Heart left ventricle (tissue), 16 donors: ENCODE data around the gene WDR74. TPM values are rescaled to one million over a fixed set of nuclear protein-coding genes. Genes with fewer than 3 reads are reported as not detected.

Experiments used
- ATAC-seq, 4 donors: fragments of 200-7000 bp; cut with Tn5 transposase; one replicate each; pipeline ENCODE4 v1.9.1; 2020 to 2022; ENCODE audit warnings: moderate library complexity in 4 of 4, mild to moderate bottlenecking in 3 of 4, moderate number of reproducible peaks in 1 of 4
- DNase-seq, 5 donors: peaks; one replicate each; pipeline ENCODE4 v3.0.0-alpha.2; 2020
- H3K27ac ChIP-seq, 12 donors: fragments of 200-600 bp; sonication (generic) in 4 of 12; one replicate each; pipeline versions ENCODE4 v1.5.0 to v1.8.0; 2016 to 2022; ENCODE audit warnings: mild to moderate bottlenecking in 2 of 12
- H3K27me3 ChIP-seq, 9 donors: fragments of 200-600 bp; sonication (generic) in 2 of 9; one replicate each; pipeline versions ENCODE4 v1.5.1 to v1.8.0; 2016 to 2022; ENCODE audit warnings: mild to moderate bottlenecking in 3 of 9
- H3K36me3 ChIP-seq, 9 donors: fragments of 200-600 bp; sonication (generic) in 2 of 9; one replicate each; pipeline versions ENCODE4 v1.5.0 to v1.8.0; 2018 to 2022; ENCODE audit warnings: mild to moderate bottlenecking in 2 of 9
- H3K4me1 ChIP-seq, 12 donors: fragments of 200-600 bp; sonication (generic) in 4 of 12; one replicate each; pipeline versions ENCODE4 v1.5.0 to v1.8.0; 2016 to 2022; ENCODE audit warnings: mild to moderate bottlenecking in 3 of 12
- H3K4me3 ChIP-seq, 12 donors: fragments of 200-600 bp; sonication (generic) in 4 of 12; one replicate each; pipeline versions ENCODE4 v1.5.0 to v1.8.0; 2017 to 2022; ENCODE audit warnings: mild to moderate bottlenecking in 9 of 12, moderate library complexity in 4 of 12
- H3K9me3 ChIP-seq, 12 donors: fragments of 200-600 bp; sonication (generic) in 4 of 12; one replicate each; pipeline versions ENCODE4 v1.5.0 to v1.8.0; 2016 to 2022; ENCODE audit warnings: mild to moderate bottlenecking in 1 of 12
- POLR2A ChIP-seq, 2 donors: fragments of 450-650 bp; IDR thresholded peaks; one replicate each; pipeline ENCODE4 v1.6.1; 2017; ENCODE audit warnings: antibody characterized with exemption in 2 of 2, mild to moderate bottlenecking in 2 of 2, moderate library complexity in 2 of 2
- WGBS, 4 donors: extraction: QIAGEN DNeasy Blood & Tissue Kit in 2 of 4; methylation state at CpG; one replicate each; pipeline versions ENCODE4 v1.1.5 to v1.1.7; 2013 to 2018; 5-methylcytosine and 5-hydroxymethylcytosine counted together
- intact Hi-C, 10 donors: fragments of 100-400 bp; cut with DNase I; formaldehyde crosslinking; loops; one replicate each; pipeline versions ENCODE4 v1.11.1 to v1.14.2; 2022
- polyA plus RNA-seq, 2 donors: library from polyadenylated mRNA; stranded (reverse); fragments of 200-250 nt; gene quantifications; one replicate each; pipeline ENCODE4 v1.2.3, GENCODE V29; 2013
- total RNA-seq, 9 donors: library from RNA; depleted of rRNA in 2 of 9; stranded (reverse); fragments of >200 nt in 2 of 9; fragmentation: NEBNext Ultra II Directional in 3 of 9; extraction: Animal tissue kit (Norgen Biotek cat#: 25700) in 3 of 9; gene quantifications; one replicate each; pipeline versions ENCODE4 v1.1.0 to v1.2.4, GENCODE V29; 2016 to 2023
- TF ChIP-seq, protein P1 (sequence below), 12 donors: fragments of 200-600 bp; sonication (generic) in 4 of 12; IDR thresholded peaks; one replicate each; pipeline versions ENCODE4 v1.5.0 to v1.8.0; 2018 to 2022; ENCODE audit warnings: antibody characterized with exemption in 12 of 12, mild to moderate bottlenecking in 5 of 12
- donor health status: ischemic (EF 13 %, LVEDD 7.1; RV severe dilation, severe dysfunction).
- donor health status: healthy with polysubstance abuse.
- donor health status: DM: no; HTN: yes; CAD: no.
- donor health status: DM: no; HTN: no; CAD: no.
- donor health status: ischemic (EF 25% LVEDD 6.9; RV normal size, moderate dysfunction).
- donor health status: ischemic (EF 25% LVEDD 5.7; RV mildly dilated, moderate dysfunction).
- donor health status: healthy.
- donor health status: DM: yes; HTN: yes; CAD: no.
- donor health status: ischemic (EF 35%, LVEDD 5.7; RV mildly dilated, moderate dysfunction).
- donor health status: nonischemic (EF 11% LVEDD 7.7; RV severe dilation, severe dysfunction).
- donor health status: DM: yes; HTN: yes; CAD: no.
- donor health status: PGD.
- donor health status: ischemic (EF 29% LVEDD 5.4; RV normal size, mild dysfunction).
- donor health status: nonischemic (EF 23%, LVEDD 6.1; RV moderate dilation, normal function).

Gene WDR74
- total and polyA plus RNA-seq, 11 donors, result 19.2 to 70.6 (median 28.1) TPM

GRCh38 chr11:62816557-62816956 lies 22.8 kb downstream of the WDR74 start:
- H3K4me1 ChIP-seq, result peaks cover 0 to 26% (median 0%) of the 10 kb centered on the region in 12 donors
- no peaks in the 10 kb centered on the region for H3K9me3 ChIP-seq
- intact Hi-C loops, result no loop called here
- ATAC-seq (peak in 1 of 4 donors; percentile 49), DNase-seq (no peak)
- peaks cover 0 to 86% (median 78%) of the 10 kb centered on the region in 9 donors for H3K36me3 ChIP-seq
- H3K27me3 ChIP-seq, result no peaks in the 10 kb centered on the region
- peak overlapping the region in 1 of 12 donors; percentile 87 for H3K27ac ChIP-seq
- TF ChIP-seq, protein P1, sequence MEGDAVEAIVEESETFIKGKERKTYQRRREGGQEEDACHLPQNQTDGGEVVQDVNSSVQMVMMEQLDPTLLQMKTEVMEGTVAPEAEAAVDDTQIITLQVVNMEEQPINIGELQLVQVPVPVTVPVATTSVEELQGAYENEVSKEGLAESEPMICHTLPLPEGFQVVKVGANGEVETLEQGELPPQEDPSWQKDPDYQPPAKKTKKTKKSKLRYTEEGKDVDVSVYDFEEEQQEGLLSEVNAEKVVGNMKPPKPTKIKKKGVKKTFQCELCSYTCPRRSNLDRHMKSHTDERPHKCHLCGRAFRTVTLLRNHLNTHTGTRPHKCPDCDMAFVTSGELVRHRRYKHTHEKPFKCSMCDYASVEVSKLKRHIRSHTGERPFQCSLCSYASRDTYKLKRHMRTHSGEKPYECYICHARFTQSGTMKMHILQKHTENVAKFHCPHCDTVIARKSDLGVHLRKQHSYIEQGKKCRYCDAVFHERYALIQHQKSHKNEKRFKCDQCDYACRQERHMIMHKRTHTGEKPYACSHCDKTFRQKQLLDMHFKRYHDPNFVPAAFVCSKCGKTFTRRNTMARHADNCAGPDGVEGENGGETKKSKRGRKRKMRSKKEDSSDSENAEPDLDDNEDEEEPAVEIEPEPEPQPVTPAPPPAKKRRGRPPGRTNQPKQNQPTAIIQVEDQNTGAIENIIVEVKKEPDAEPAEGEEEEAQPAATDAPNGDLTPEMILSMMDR (IDR thresholded peaks at IDR 0.05), result no peak
- TF ChIP-seq POLR2A (IDR thresholded peaks at IDR 0.05), result no peak
- 84 to 92% (median 86%) methylated on average over 8 of the region's 8 CpGs for WGBS, 4 donors
- H3K4me3 ChIP-seq, result peak overlapping the region in 1 of 12 donors; percentile 18

- Histone ChIP-seq H3K27me3 (no peaks in the 10 kb centered on the region), H3K4me3 (no peak overlapping the region), H3K27ac (no peak overlapping the region), H3K4me1 (peaks cover 0 to 18% (median 1%) of the 10 kb centered on the region in 12 donors), H3K36me3 (peaks cover 0 to 44% (median 29%) of the 10 kb centered on the region in 9 donors), H3K9me3 (no peaks in the 10 kb centered on the region)
- 77 to 85% (median 79%) methylated on average over 2 of the region's 2 CpGs for WGBS, 4 donors
- intact Hi-C loops, result no loop called here
- DNase-seq, result no peak
- no peak for ATAC-seq
- TF ChIP-seq POLR2A (IDR thresholded peaks at IDR 0.05), result no peak
- TF ChIP-seq, protein P1 (IDR thresholded peaks at IDR 0.05), result no peak
These were observed 27.7 kb downstream of the WDR74 start for GRCh38 chr11:62811659-62812058.

- no peak overlapping the region for H3K27ac ChIP-seq
- no peak for ATAC-seq
- intact Hi-C loops, result no loop called here
These were observed 28.6 kb downstream of the WDR74 start for GRCh38 chr11:62810748-62811147.

GRCh38 chr11:62806611-62807121 lies 32.7 kb downstream of the WDR74 start:
- intact Hi-C loops, result no loop called here
- Histone ChIP-seq H3K36me3 (peaks cover 0 to 31% (median 22%) of the 10 kb centered on the region in 9 donors), H3K4me1 (peaks cover 0 to 39% (median 22%) of the 10 kb centered on the region in 12 donors), H3K27ac (peak overlapping the region; percentile 56 to 95 (median 90)), H3K4me3 (peak overlapping the region in 4 of 12 donors; percentile 12 to 91 (median 83)), H3K27me3 (no peaks in the 10 kb centered on the region), H3K9me3 (no peaks in the 10 kb centered on the region)
- TF ChIP-seq, protein P1 (IDR thresholded peaks at IDR 0.05), result no peak
- TF ChIP-seq POLR2A (IDR thresholded peaks at IDR 0.05), result no peak
- ATAC-seq (peak; percentile 51 to 70 (median 66)), DNase-seq (peak in 4 of 5 donors; percentile 33 to 63 (median 48))
- WGBS, 4 donors, result 33 to 57% (median 46%) methylated on average over 5 of the region's 5 CpGs

More at GRCh38 chr11:62810748-62811147, 28.6 kb downstream of the WDR74 start:
- Histone ChIP-seq H3K36me3 (peaks cover 0 to 35% (median 20%) of the 10 kb centered on the region in 9 donors), H3K4me1 (peaks cover 0 to 20% (median 7%) of the 10 kb centered on the region in 12 donors), H3K9me3 (no peaks in the 10 kb centered on the region), H3K4me3 (no peak overlapping the region), H3K27me3 (no peaks in the 10 kb centered on the region)
- no peak for DNase-seq
- no peak for TF ChIP-seq POLR2A (IDR thresholded peaks at IDR 0.05)
- TF ChIP-seq, protein P1 (IDR thresholded peaks at IDR 0.05), result no peak
- WGBS, 4 donors, result 30 to 38% (median 35%) methylated on average over 1 of the region's 1 CpG
